Psoas muscle (tissue), 8 donors: ENCODE measurements around the gene GRK4. TPM values are rescaled to one million over a fixed set of nuclear protein-coding genes. Genes with fewer than 3 reads are reported as not detected.

Experiments used
- ATAC-seq, 4 donors: fragments of 200-7000 bp; cut with Tn5 transposase; one replicate each; pipeline ENCODE4 v1.9.1; 2020; ENCODE audit warnings: moderate library complexity in 3 of 4, mild to moderate bottlenecking in 2 of 4
- DNase-seq, 2 donors: peaks; one replicate each; pipeline ENCODE4 v3.0.0-alpha.2; 2020
- H3K27ac ChIP-seq: fragments of 200-600 bp; one replicate; pipeline ENCODE4 v1.8.0; 2022
- H3K27me3 ChIP-seq, 3 donors: fragments of 200-600 bp in 1 of 3; one replicate each; pipeline versions ENCODE4 v1.6.1 to v1.8.0; 2013 to 2022; ENCODE audit warnings: low read length in 2 of 3, mild to moderate bottlenecking in 2 of 3, moderate library complexity in 1 of 3; ENCODE audit not compliant: insufficient read depth in 3 of 3
- H3K36me3 ChIP-seq, 2 donors: fragments of 200-600 bp in 1 of 2; one replicate each; pipeline versions ENCODE4 v1.6.1 to v1.8.0; 2013 to 2022; ENCODE audit warnings: low read depth in 1 of 2, mild to moderate bottlenecking in 1 of 2, moderate library complexity in 1 of 2; ENCODE audit not compliant: insufficient read depth in 1 of 2
- H3K4me1 ChIP-seq: fragments of 200-600 bp; one replicate; pipeline ENCODE4 v1.8.0; 2022
- H3K4me3 ChIP-seq: fragments of 200-600 bp; one replicate; pipeline ENCODE4 v1.8.0; 2022; ENCODE audit warnings: mild to moderate bottlenecking
- H3K9me3 ChIP-seq: fragments of 200-600 bp; one replicate; pipeline ENCODE4 v1.8.0; 2022
- CTCF ChIP-seq: fragments of 200-600 bp; IDR thresholded peaks from one replicate; pipeline ENCODE4 v1.8.0; 2022; ENCODE audit warnings: antibody characterized with exemption
- WGBS, 3 donors: extraction: QIAGEN DNeasy Blood & Tissue Kit; methylation state at CpG; one replicate each; pipeline versions ENCODE4 v1.1.6 to v1.1.7; 2013; 5-methylcytosine and 5-hydroxymethylcytosine counted together
- intact Hi-C, 2 donors: fragments of 100-400 bp; cut with DNase I; formaldehyde crosslinking; loops; one replicate each; pipeline versions ENCODE4 v1.11.0 to v1.14.2; 2022
- polyA plus RNA-seq, 3 donors: library from polyadenylated mRNA; stranded (reverse); fragments of 200-250 nt; gene quantifications; one replicate each; pipeline ENCODE4 v1.2.3, GENCODE V29; 2013
- total RNA-seq, 4 donors: library from RNA; stranded (reverse); fragmentation: NEBNext Ultra II Directional in 2 of 4; extraction: Animal tissue kit (Norgen Biotek cat#: 25700) in 2 of 4; gene quantifications; one replicate each; pipeline versions ENCODE4 v1.2.1 to v1.2.4, GENCODE V29; 2021 to 2023
- donor health status: healthy with polysubstance abuse.
- donor health status: DM: no; HTN: no; CAD: no; lungs with moderate emphysema.
- donor health status: Bipolar disorder and iron deficiency.
- donor health status: healthy.
- donor health status: DM: yes; HTN: yes; CAD: no.
- donor health status: DM: no; HTN: no; CAD: no.
- donor health status: DM: no; HTN: no; CAD: no.
- donor health status: DM: yes; HTN: yes; CAD: no.

GRK4 gene
- total and polyA plus RNA-seq, 7 donors: 5.8 to 9.2 (median 6.6) TPM

- ATAC-seq (no peak), DNase-seq (no peak)
- Histone ChIP-seq H3K9me3 (no peaks in the 10 kb centered on the region), H3K4me1 (no peaks in the 10 kb centered on the region), H3K36me3 (no peaks in the 10 kb centered on the region), H3K27me3 (no peaks in the 10 kb centered on the region), H3K4me3 (no peak overlapping the region), H3K27ac (no peak overlapping the region)
- 88 to 91% (median 89%) methylated on average over 21 of the region's 21 CpGs for WGBS, 3 donors
- no peak for TF ChIP-seq CTCF
- intact Hi-C loops: no loop called here
Measured at GRCh38 chr4:3025881-3026280, 62.5 kb downstream of the GRK4 start.

- no peaks in the 10 kb centered on the region for H3K27me3 ChIP-seq
- ATAC-seq (no peak), DNase-seq (no peak)
- H3K36me3 ChIP-seq: no peaks in the 10 kb centered on the region
- H3K9me3 ChIP-seq: no peaks in the 10 kb centered on the region
- H3K4me3 ChIP-seq: no peak overlapping the region
- no peak for TF ChIP-seq CTCF
- no peak overlapping the region for H3K27ac ChIP-seq
- intact Hi-C loops: no loop called here
- WGBS, 3 donors: 90 to 92% (median 91%) methylated on average over 9 of the region's 9 CpGs
- no peaks in the 10 kb centered on the region for H3K4me1 ChIP-seq
Measured at GRCh38 chr4:3026540-3026939, 63.2 kb downstream of the GRK4 start.

GRCh38 chr4:3029464-3029863 lies 66.1 kb downstream of the GRK4 start:
- WGBS, 3 donors: 94 to 97% (median 94%) methylated on average over 9 of the region's 9 CpGs
- TF ChIP-seq CTCF: no peak
- ATAC-seq: no peak
- no peak for DNase-seq
- intact Hi-C loops: no loop called here
- H3K27me3 ChIP-seq: no peaks in the 10 kb centered on the region
- H3K4me3 ChIP-seq: no peak overlapping the region
- H3K36me3 ChIP-seq: no peaks in the 10 kb centered on the region
- no peak overlapping the region for H3K27ac ChIP-seq
- H3K4me1 ChIP-seq: no peaks in the 10 kb centered on the region
- H3K9me3 ChIP-seq: no peaks in the 10 kb centered on the region

- H3K27ac ChIP-seq: no peak overlapping the region
- H3K27me3 ChIP-seq: no peaks in the 10 kb centered on the region
- no peaks in the 10 kb centered on the region for H3K9me3 ChIP-seq
- WGBS, 3 donors: 71 to 73% (median 72%) methylated on average over 18 of the region's 18 CpGs
- ATAC-seq: no peak
- H3K4me1 ChIP-seq: no peaks in the 10 kb centered on the region
- no peak for TF ChIP-seq CTCF
- DNase-seq: no peak
- H3K4me3 ChIP-seq: no peak overlapping the region
- intact Hi-C loops: loop anchor here (5.0 to 10.0 kb wide), 2 partner anchors 48 to 266 kb away; no protein-coding TSS in a partner anchor
- no peaks in the 10 kb centered on the region for H3K36me3 ChIP-seq
Measured at GRCh38 chr4:3030566-3031356, 67.4 kb downstream of the GRK4 start.
